Measurements from ENCODE around the gene ATP11A. TPM values are rescaled to one million over a fixed set of nuclear protein-coding genes. Genes with fewer than 3 reads are reported as not detected.
A peak's percentile ranks its signal among the peaks of the same experiment; 100 is the strongest.

ATP11A gene
- total RNA-seq, 1 experiment from 2014 or later: 65.3 TPM

- H3K18ac ChIP-seq (ENCODE audit: insufficient read length, low read depth, low read length): no peak overlapping the region
- H3K9me3 ChIP-seq (ENCODE audit: control insufficient read depth, low read depth, low read length): no peaks in the 10 kb centered on the region
- WGBS (ENCODE audit: extremely low coverage, insufficient read length, low lambda C conversion rate): no CpG with 5 or more reads among the region's 12 CpGs
- DNase-seq: no peak
- H4K8ac ChIP-seq (replicated peaks; ENCODE audit: insufficient read length, low read depth, low read length): no peak overlapping the region
- H3K4me3 Mint-ChIP-seq: no peak overlapping the region
- H2BK20ac ChIP-seq (ENCODE audit: low read depth, low read length, poor library complexity, severe bottlenecking): no peak overlapping the region
- H3K79me2 ChIP-seq (ENCODE audit: insufficient read depth, low read length): no peaks in the 10 kb centered on the region
- no peaks in the 10 kb centered on the region for H3K27me3 ChIP-seq (ENCODE audit: insufficient read depth, low read length)
- H3K79me1 ChIP-seq (ENCODE audit: insufficient read depth, low read depth, low read length, poor library complexity, severe bottlenecking): no peaks in the 10 kb centered on the region
- no peak overlapping the region for H2AFZ ChIP-seq (ENCODE audit: low read length)
- no peaks in the 10 kb centered on the region for H3K4me1 ChIP-seq (ENCODE audit: insufficient read depth, low read length)
- 0 out of 7 replicates have a peak overlapping the region, but pooled peaks of 1 of the 3 experiments have one; percentile 7 for H3K27ac Mint-ChIP-seq
- TF ChIP-seq CTCF (conservative IDR thresholded peaks at IDR 0.05): no peak
- H2BK15ac ChIP-seq (ENCODE audit: low read depth, low read length): no peak overlapping the region
- no peak overlapping the region for H3K27ac ChIP-seq (ENCODE audit: insufficient read length, low read depth, low read length)
- H3K9ac ChIP-seq (ENCODE audit: extremely low read depth, insufficient read length, low read length): no peak overlapping the region
- H3K23me2 ChIP-seq (ENCODE audit: insufficient read length, low read depth, low read length, poor library complexity, severe bottlenecking): no peaks in the 10 kb centered on the region
- no peak overlapping the region for H2BK12ac ChIP-seq (ENCODE audit: insufficient read length, low read depth, low read length)
- H3K36me3 Mint-ChIP-seq (ENCODE audit: insufficient read depth in 1 of 3, low read depth in 3 of 3): peaks cover 29 to 65% (median 62%) of the 10 kb centered on the region in 3 experiments; a peak in 6 of 7 replicates
- no peaks in the 10 kb centered on the region for H4K20me1 ChIP-seq (ENCODE audit: control insufficient read depth, insufficient read depth, insufficient read length)
- H2AK5ac ChIP-seq (ENCODE audit: insufficient read length, low read length): no peak overlapping the region
- H3K4me1 Mint-ChIP-seq: peaks cover 4 to 8% of the 10 kb centered on the region in 2 experiments; a peak in 3 of 4 replicates
- H3T11ph ChIP-seq (ENCODE audit: low read length): no peak overlapping the region
- H3K27me3 Mint-ChIP-seq (ENCODE audit: low read depth): no peaks in the 10 kb centered on the region
- no peak overlapping the region for H2BK120ac ChIP-seq (ENCODE audit: low read depth, low read length, poor library complexity, severe bottlenecking)
- H3K56ac ChIP-seq (ENCODE audit: insufficient read length, low read depth, low read length): no peak overlapping the region
- no peaks in the 10 kb centered on the region for H3K9me3 Mint-ChIP-seq
- no peak overlapping the region for H4K5ac ChIP-seq (ENCODE audit: insufficient read length, low read depth, low read length)
- no peak overlapping the region for H3K4ac ChIP-seq (ENCODE audit: low read depth, low read length)
- H3K14ac ChIP-seq (ENCODE audit: insufficient read depth, low read length): no peak overlapping the region
- H3K4me2 ChIP-seq (ENCODE audit: insufficient read depth, insufficient read length, low read length): no peak overlapping the region
- H3K23ac ChIP-seq (ENCODE audit: insufficient read length, low read depth, low read length): no peak overlapping the region
- no peak overlapping the region for H2BK5ac ChIP-seq (ENCODE audit: insufficient read length, low read length)
- no peak overlapping the region for H4K91ac ChIP-seq (ENCODE audit: insufficient read length, low read depth, low read length)
Measured at GRCh38 chr13:112839356-112840105, 149.7 kb downstream of the ATP11A start.

Measured in H9 (cell line).